Cardiac fibroblast (primary cell): ENCODE data around the gene GNA12.

ENCODE experiments used
- DNase-seq, 2 donors: peaks; one replicate each; pipeline versions ENCODE4 v3.0.0 to v3.0.0-alpha.2; 2010; ENCODE audit warnings: low read depth in 2 of 2
- H3K4me3 ChIP-seq, 2 donors: replicated peaks in 1 of 2; 1 replicate in 1 of 2; 2 replicates in 1 of 2; pipeline ENCODE4 v1.5.1; 2011; ENCODE audit warnings: low read depth in 2 of 2, low read length in 2 of 2, mild to moderate bottlenecking in 2 of 2, moderate library complexity in 1 of 2
- CTCF ChIP-seq: IDR thresholded peaks from one replicate; pipeline ENCODE4 v1.5.1; 2011; ENCODE audit warnings: low read depth, mild to moderate bottlenecking, low read length, inconsistent platforms

The GNA12 gene

GRCh38 chr7:2792856-2793487, 51.1 kb downstream of the GNA12 start:
- TF ChIP-seq CTCF = no peak
- no peak overlapping the region for H3K4me3 ChIP-seq
- no peak for DNase-seq

- H3K4me3 ChIP-seq = no peak overlapping the region
- DNase-seq = no peak
- no peak for TF ChIP-seq CTCF
Measured at GRCh38 chr7:2792235-2792634, 51.9 kb downstream of the GNA12 start.

- DNase-seq = no peak
- H3K4me3 ChIP-seq = no peak overlapping the region
- no peak for TF ChIP-seq CTCF
Measured at GRCh38 chr7:2791390-2791789, 52.7 kb downstream of the GNA12 start.

GRCh38 chr7:2787251-2787951, 56.7 kb downstream of the GNA12 start:
- peak in 1 of 2 donors; percentile 80 for DNase-seq
- no peak for TF ChIP-seq CTCF

GRCh38 chr7:2786607-2787116, 57.4 kb downstream of the GNA12 start:
- no peak for TF ChIP-seq CTCF
- DNase-seq = no peak
- H3K4me3 ChIP-seq = no peak overlapping the region

More at GRCh38 chr7:2787251-2787951, 56.7 kb downstream of the GNA12 start:
- no peak overlapping the region for H3K4me3 ChIP-seq

GRCh38 chr7:2785071-2785500, 59.0 kb downstream of the GNA12 start:
- TF ChIP-seq CTCF = no peak
- peak; percentile 64 to 71 for DNase-seq
- no peak overlapping the region for H3K4me3 ChIP-seq
